ENCODE data around the gene RPP25.

- TF ChIP-seq, protein P1, sequence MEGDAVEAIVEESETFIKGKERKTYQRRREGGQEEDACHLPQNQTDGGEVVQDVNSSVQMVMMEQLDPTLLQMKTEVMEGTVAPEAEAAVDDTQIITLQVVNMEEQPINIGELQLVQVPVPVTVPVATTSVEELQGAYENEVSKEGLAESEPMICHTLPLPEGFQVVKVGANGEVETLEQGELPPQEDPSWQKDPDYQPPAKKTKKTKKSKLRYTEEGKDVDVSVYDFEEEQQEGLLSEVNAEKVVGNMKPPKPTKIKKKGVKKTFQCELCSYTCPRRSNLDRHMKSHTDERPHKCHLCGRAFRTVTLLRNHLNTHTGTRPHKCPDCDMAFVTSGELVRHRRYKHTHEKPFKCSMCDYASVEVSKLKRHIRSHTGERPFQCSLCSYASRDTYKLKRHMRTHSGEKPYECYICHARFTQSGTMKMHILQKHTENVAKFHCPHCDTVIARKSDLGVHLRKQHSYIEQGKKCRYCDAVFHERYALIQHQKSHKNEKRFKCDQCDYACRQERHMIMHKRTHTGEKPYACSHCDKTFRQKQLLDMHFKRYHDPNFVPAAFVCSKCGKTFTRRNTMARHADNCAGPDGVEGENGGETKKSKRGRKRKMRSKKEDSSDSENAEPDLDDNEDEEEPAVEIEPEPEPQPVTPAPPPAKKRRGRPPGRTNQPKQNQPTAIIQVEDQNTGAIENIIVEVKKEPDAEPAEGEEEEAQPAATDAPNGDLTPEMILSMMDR (conservative IDR thresholded peaks at IDR 0.05 in 1 of 2, IDR thresholded peaks at IDR 0.05 in 1 of 2; ENCODE audit: extremely low read depth in 1 of 2, insufficient read depth in 1 of 2, low read depth in 1 of 2, low read length in 2 of 2) = no peak
- no peak for TF ChIP-seq EZH2 (IDR thresholded peaks at IDR 0.05; ENCODE audit: borderline replicate concordance, low read length)
These were observed 41.0 kb upstream of the RPP25 start for GRCh38 chr15:74997543-74997942.
